SU-DHL-6 (cell line): ENCODE data around the gene CHURC1.
A peak's percentile ranks its signal among the peaks of the same experiment; 100 is the strongest.

Source experiments
- H2AFZ ChIP-seq: fragments of 200-600 bp; sonication (generic); 2 replicates; pipeline ENCODE4 v1.6.1; 2014; ENCODE audit warnings: low read depth, mild to moderate bottlenecking, moderate library complexity, mixed read lengths, antibody characterized with exemption, low read length; ENCODE audit not compliant: severe bottlenecking
- H3F3A ChIP-seq: fragments of 200-600 bp; shearing (Covaris generic); 2 replicates; pipeline ENCODE4 v1.6.0; 2016; ENCODE audit warnings: antibody characterized with exemption, mild to moderate bottlenecking; ENCODE audit not compliant: insufficient read depth
- H3K27ac ChIP-seq: fragments of 200-600 bp; sonication (generic); 2 replicates; pipeline ENCODE4 v1.5.1; 2016; ENCODE audit warnings: low read depth, mild to moderate bottlenecking, low read length, moderate library complexity, mixed read lengths
- H3K27me3 ChIP-seq: fragments of 200-600 bp; sonication (generic), shearing (Covaris generic); 2 replicates; pipeline ENCODE4 v1.6.0; 2014; ENCODE audit warnings: mild to moderate bottlenecking, low read length
- H3K36me3 ChIP-seq: fragments of 200-600 bp; sonication (generic); 2 replicates; pipeline ENCODE4 v1.6.1; 2014; ENCODE audit warnings: mild to moderate bottlenecking, low read length, mixed read lengths
- H3K4me2 ChIP-seq: fragments of 300-600, 200-600 bp; shearing (Covaris generic), sonication (generic); 2 replicates; pipeline ENCODE4 v1.6.0; 2014; ENCODE audit warnings: low read length, low read depth, mild to moderate bottlenecking; ENCODE audit not compliant: poor library complexity, severe bottlenecking
- H3K4me3 ChIP-seq: fragments of 200-600 bp; sonication (generic); 2 replicates; pipeline ENCODE4 v1.5.1; 2014; ENCODE audit warnings: antibody characterized with exemption, low read length, mild to moderate bottlenecking, mixed read lengths; ENCODE audit not compliant: insufficient read depth, poor library complexity, severe bottlenecking
- H3K79me2 ChIP-seq: fragments of 200-600 bp; sonication (generic); 2 replicates; pipeline ENCODE4 v1.6.1; 2014; ENCODE audit warnings: mild to moderate bottlenecking, low read length, moderate library complexity; ENCODE audit not compliant: insufficient read depth
- H3K9ac ChIP-seq: fragments of 200-600 bp; sonication (generic); 2 replicates; pipeline ENCODE4 v1.7.0; 2014; ENCODE audit warnings: mild to moderate bottlenecking, low read length
- H3K9me2 ChIP-seq: fragments of 200-600 bp; sonication (generic); replicated peaks from 2 replicates; pipeline ENCODE4 v1.6.1; 2014; ENCODE audit warnings: low read length; ENCODE audit not compliant: insufficient read depth
- H3K9me3 ChIP-seq: fragments of 200-600 bp; sonication (generic); 2 replicates; pipeline ENCODE4 v1.6.1; 2014; ENCODE audit warnings: low read length, mixed read lengths; ENCODE audit not compliant: insufficient read depth
- H4K20me1 ChIP-seq: fragments of 200-600 bp; sonication (generic); 2 replicates; pipeline ENCODE4 v1.6.1; 2014; ENCODE audit warnings: low read depth, mild to moderate bottlenecking, antibody characterized with exemption, low read length, moderate library complexity, mixed read lengths
- EZH2phosphoT487 ChIP-seq: fragments of 200-600 bp; sonication (generic), shearing (Covaris generic); conservative IDR thresholded peaks from 2 replicates; pipeline ENCODE4 v1.6.1; 2018; ENCODE audit warnings: mild to moderate bottlenecking, antibody characterized with exemption, low read length, moderate library complexity, mixed read lengths
- TF ChIP-seq, protein P1 (sequence below): fragments of 200-600 bp; sonication (generic); IDR thresholded peaks from one replicate; pipeline ENCODE4 v1.5.1; 2017; ENCODE audit warnings: antibody characterized with exemption, mild to moderate bottlenecking, low read length, moderate library complexity; ENCODE audit not compliant: insufficient read depth, poor library complexity, severe bottlenecking

CHURC1 gene

DNA sequence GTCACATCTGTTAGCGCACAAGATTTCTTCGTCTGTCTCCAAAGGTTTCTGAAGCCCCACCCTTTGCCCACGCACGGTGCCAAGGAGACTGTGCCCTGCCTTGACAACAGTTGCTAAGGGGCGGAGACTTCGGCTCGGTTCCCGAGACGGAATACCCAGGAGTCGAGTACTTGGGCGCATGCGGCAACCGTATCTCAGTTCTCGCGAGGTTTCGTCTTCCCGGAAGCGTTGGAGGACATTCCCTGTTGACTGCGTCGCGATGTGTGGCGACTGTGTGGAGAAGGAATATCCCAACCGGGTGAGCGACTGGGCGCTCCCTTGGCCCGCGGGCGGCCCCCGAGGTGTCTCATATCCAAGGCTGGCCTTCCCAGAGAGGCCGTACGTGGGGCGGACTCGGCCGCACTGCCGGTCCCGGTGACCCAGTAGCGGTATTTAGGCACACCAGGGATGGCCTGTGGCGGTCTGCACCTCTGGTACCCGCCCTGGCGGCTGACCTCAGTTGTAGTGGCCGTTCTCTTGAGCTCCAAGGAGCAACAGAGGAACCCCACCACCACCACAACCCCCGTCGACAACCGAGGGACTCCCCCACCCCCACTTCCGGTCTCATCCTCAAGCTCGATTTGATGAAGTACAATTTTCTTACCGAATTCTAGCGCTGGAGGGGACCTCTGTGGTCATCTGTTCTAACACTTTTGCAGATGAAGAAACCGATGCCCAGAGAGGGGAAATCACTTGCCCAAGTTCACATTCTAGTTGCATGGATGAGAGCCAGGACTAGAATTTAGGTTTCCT, at the start of gene CHURC1:
Gene CHURC1, plus strand, starts transcription at position 219 of the 792 bp plus-strand sequence. Its CDS starts 41 bp downstream, at position 260.
- Histone ChIP-seq H3K4me2 (peak within 1 kb of the TSS; percentile 79), H3F3A (peaks cover 5% of the 10 kb centered on the region; the same call in 1 of the 2 replicates), H3K9me2 (no peaks in the 10 kb centered on the region), H3K27me3 (no peaks in the 10 kb centered on the region), H3K79me2 (peaks cover 52% of the 10 kb centered on the region), H3K9ac (peak within 1 kb of the TSS; percentile 93), H3K36me3 (no peaks in the 10 kb centered on the region), H3K27ac (peak within 1 kb of the TSS; percentile 68), H3K9me3 (no peaks in the 10 kb centered on the region), H3K4me3 (peak within 1 kb of the TSS; percentile 90), H4K20me1 (no peaks in the 10 kb centered on the region; the same call in 1 of the 2 replicates), H2AFZ (peak within 1 kb of the TSS; percentile 90)
- no peak for TF ChIP-seq EZH2phosphoT487
- TF ChIP-seq, protein P1, sequence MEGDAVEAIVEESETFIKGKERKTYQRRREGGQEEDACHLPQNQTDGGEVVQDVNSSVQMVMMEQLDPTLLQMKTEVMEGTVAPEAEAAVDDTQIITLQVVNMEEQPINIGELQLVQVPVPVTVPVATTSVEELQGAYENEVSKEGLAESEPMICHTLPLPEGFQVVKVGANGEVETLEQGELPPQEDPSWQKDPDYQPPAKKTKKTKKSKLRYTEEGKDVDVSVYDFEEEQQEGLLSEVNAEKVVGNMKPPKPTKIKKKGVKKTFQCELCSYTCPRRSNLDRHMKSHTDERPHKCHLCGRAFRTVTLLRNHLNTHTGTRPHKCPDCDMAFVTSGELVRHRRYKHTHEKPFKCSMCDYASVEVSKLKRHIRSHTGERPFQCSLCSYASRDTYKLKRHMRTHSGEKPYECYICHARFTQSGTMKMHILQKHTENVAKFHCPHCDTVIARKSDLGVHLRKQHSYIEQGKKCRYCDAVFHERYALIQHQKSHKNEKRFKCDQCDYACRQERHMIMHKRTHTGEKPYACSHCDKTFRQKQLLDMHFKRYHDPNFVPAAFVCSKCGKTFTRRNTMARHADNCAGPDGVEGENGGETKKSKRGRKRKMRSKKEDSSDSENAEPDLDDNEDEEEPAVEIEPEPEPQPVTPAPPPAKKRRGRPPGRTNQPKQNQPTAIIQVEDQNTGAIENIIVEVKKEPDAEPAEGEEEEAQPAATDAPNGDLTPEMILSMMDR = no peak

DNA sequence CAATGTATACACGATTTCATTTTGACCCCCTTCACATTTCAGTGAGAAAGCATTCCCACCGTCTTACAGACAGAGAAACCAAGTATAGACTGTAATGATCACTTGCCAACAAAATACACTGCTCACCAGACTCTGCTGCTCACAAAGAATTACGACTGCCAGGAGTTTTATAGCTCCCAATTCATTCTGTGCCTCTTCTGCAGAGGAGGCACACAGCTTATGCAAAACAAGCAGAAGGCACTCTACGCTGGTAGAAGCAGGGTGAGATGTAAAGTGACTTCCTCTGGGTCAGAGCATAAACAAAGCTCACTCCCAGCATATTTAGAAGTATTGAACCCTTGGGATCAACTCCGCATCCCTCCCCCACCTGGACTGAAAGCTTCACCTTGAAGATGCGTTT, 49.1 kb upstream of the CHURC1 start:
- Histone ChIP-seq H2AFZ (no peak overlapping the region), H3K9me3 (no peaks in the 10 kb centered on the region), H3K36me3 (no peaks in the 10 kb centered on the region), H3K9me2 (no peaks in the 10 kb centered on the region), H4K20me1 (no peaks in the 10 kb centered on the region), H3K27ac (no peak overlapping the region), H3F3A (no peaks in the 10 kb centered on the region), H3K4me3 (no peak overlapping the region), H3K4me2 (no peak overlapping the region), H3K27me3 (no peaks in the 10 kb centered on the region), H3K79me2 (no peaks in the 10 kb centered on the region), H3K9ac (no peak overlapping the region)
- TF ChIP-seq, protein P1 = no peak
- TF ChIP-seq EZH2phosphoT487 = no peak

DNA sequence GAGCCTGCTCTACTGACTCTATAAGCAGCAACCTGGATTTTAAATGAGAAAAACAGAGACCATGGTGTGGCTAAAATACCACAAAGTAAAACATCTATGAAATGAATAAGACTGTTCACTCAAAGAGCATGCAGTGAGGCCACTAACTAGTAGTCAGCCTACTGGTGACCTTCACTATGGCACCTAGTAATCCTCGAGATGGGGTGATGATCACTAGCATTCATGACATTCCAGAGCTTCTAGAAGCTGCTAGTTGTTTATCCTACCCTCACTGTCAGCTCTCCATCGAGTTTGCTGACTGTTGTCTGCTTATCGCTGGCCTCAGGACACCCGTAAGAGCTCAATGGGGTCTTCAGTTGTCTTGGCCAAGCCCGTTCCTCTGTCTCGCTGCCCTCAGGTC, 48.3 kb upstream of the CHURC1 start:
- Histone ChIP-seq H3K4me3 (no peak overlapping the region), H3K27me3 (no peaks in the 10 kb centered on the region), H3K36me3 (no peaks in the 10 kb centered on the region), H3K4me2 (no peak overlapping the region), H3K79me2 (no peaks in the 10 kb centered on the region), H3K9me2 (no peaks in the 10 kb centered on the region), H3K9me3 (no peaks in the 10 kb centered on the region), H3K9ac (no peak overlapping the region), H3F3A (no peaks in the 10 kb centered on the region), H3K27ac (no peak overlapping the region), H2AFZ (no peak overlapping the region), H4K20me1 (no peaks in the 10 kb centered on the region)
- TF ChIP-seq, protein P1 = no peak
- TF ChIP-seq EZH2phosphoT487 = no peak
